ENCODE measurements around the gene ACTL6A. TPM values are rescaled to one million over a fixed set of nuclear protein-coding genes. Genes with fewer than 3 reads are reported as not detected.
A peak's percentile ranks its signal among the peaks of the same experiment; 100 is the strongest.

Gene ACTL6A
- total RNA-seq, 1 experiment from 2014 or later, result 74.5 TPM

DNA sequence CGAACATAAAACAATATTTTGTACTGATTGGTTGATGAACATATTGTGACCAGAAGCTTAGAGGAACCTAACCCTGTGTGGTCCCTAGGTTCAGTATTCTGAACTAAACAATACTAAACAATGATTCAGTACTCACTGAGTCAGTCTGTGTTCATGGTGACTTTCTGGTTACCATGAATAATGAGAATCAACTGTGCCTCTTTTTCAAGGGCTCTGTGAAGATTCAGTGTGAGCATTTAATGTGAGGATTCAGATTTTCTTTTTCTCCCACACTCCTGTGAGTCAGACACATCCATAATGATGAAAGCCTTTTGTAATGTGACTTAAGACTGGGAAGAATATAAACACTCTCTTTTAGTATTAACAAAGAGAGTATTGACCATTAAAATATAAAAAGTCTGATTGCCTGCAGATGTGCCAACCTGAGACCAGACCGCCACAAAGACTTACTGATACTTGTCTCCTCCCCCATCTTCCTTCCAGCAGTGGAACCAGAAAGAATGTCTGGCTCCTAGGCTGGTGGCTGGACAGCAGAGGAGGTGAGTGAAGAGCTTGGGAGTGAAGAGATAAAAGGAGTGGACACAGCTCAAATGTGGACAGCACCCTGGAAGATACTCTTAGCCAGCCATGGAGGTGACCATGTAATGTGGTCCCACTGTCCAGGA, 17.6 kb upstream of the ACTL6A start:
- H3K14ac ChIP-seq (ENCODE audit: insufficient read depth, low read length), result no peak overlapping the region
- DNase-seq, result no peak

More for the DNA sequence above, 17.6 kb upstream of the ACTL6A start:
- Mint-ChIP-seq H3K36me3 (ENCODE audit: insufficient read depth in 1 of 3, low read depth in 3 of 3) (no peaks in the 10 kb centered on the region), H3K27me3 (ENCODE audit: low read depth) (peaks cover 1% of the 10 kb centered on the region; the same call in 1 of the 2 replicates), H3K4me1 (peaks cover 6 to 7% of the 10 kb centered on the region in 2 experiments), H3K4me3 (no peak overlapping the region), H3K27ac (peak overlapping the region in 1 of 3 experiments; percentile 78; a peak in 1 of 7 replicates), H3K9me3 (no peaks in the 10 kb centered on the region)
- Histone ChIP-seq H2AK5ac (ENCODE audit: insufficient read length, low read length) (no peak overlapping the region), H4K5ac (ENCODE audit: insufficient read length, low read depth, low read length) (no peak overlapping the region), H2AFZ (ENCODE audit: low read length) (no peak overlapping the region), H4K8ac (replicated peaks; ENCODE audit: insufficient read length, low read depth, low read length) (no peak overlapping the region), H2BK12ac (ENCODE audit: insufficient read length, low read depth, low read length) (no peak overlapping the region), H3K79me2 (ENCODE audit: insufficient read depth, low read length) (no peaks in the 10 kb centered on the region), H4K91ac (ENCODE audit: insufficient read length, low read depth, low read length) (no peak overlapping the region), H3K56ac (ENCODE audit: insufficient read length, low read depth, low read length) (no peak overlapping the region), H3K23me2 (ENCODE audit: insufficient read length, low read depth, low read length, poor library complexity, severe bottlenecking) (no peaks in the 10 kb centered on the region), H2BK5ac (ENCODE audit: insufficient read length, low read length) (no peak overlapping the region), H3K79me1 (ENCODE audit: insufficient read depth, low read depth, low read length, poor library complexity, severe bottlenecking) (no peaks in the 10 kb centered on the region), H3K4ac (ENCODE audit: low read depth, low read length) (no peak overlapping the region), H3T11ph (ENCODE audit: low read length) (no peak overlapping the region), H3K9ac (ENCODE audit: extremely low read depth, insufficient read length, low read length) (no peak overlapping the region), H3K27me3 (ENCODE audit: insufficient read depth, low read length) (no peaks in the 10 kb centered on the region), H2BK20ac (ENCODE audit: low read depth, low read length, poor library complexity, severe bottlenecking) (no peak overlapping the region), H4K20me1 (ENCODE audit: control insufficient read depth, insufficient read depth, insufficient read length) (no peaks in the 10 kb centered on the region), H3K18ac (ENCODE audit: insufficient read length, low read depth, low read length) (no peak overlapping the region), H3K23ac (ENCODE audit: insufficient read length, low read depth, low read length) (no peak overlapping the region), H3K27ac (ENCODE audit: insufficient read length, low read depth, low read length) (no peak overlapping the region), H2BK15ac (ENCODE audit: low read depth, low read length) (no peak overlapping the region), H3K4me1 (ENCODE audit: insufficient read depth, low read length) (no peaks in the 10 kb centered on the region; the same call in 1 of the 2 replicates), H3K4me2 (ENCODE audit: insufficient read depth, insufficient read length, low read length) (no peak overlapping the region), H2BK120ac (ENCODE audit: low read depth, low read length, poor library complexity, severe bottlenecking) (no peak overlapping the region), H3K9me3 (ENCODE audit: control insufficient read depth, low read depth, low read length) (no peaks in the 10 kb centered on the region)
- TF ChIP-seq, protein P1, sequence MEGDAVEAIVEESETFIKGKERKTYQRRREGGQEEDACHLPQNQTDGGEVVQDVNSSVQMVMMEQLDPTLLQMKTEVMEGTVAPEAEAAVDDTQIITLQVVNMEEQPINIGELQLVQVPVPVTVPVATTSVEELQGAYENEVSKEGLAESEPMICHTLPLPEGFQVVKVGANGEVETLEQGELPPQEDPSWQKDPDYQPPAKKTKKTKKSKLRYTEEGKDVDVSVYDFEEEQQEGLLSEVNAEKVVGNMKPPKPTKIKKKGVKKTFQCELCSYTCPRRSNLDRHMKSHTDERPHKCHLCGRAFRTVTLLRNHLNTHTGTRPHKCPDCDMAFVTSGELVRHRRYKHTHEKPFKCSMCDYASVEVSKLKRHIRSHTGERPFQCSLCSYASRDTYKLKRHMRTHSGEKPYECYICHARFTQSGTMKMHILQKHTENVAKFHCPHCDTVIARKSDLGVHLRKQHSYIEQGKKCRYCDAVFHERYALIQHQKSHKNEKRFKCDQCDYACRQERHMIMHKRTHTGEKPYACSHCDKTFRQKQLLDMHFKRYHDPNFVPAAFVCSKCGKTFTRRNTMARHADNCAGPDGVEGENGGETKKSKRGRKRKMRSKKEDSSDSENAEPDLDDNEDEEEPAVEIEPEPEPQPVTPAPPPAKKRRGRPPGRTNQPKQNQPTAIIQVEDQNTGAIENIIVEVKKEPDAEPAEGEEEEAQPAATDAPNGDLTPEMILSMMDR (conservative IDR thresholded peaks at IDR 0.05), result no peak
- WGBS (ENCODE audit: extremely low coverage, insufficient read length, low lambda C conversion rate), result no CpG with 5 or more reads among the region's 2 CpGs
